Small intestine (tissue), 7 donors: ENCODE measurements around the gene SPAG16. TPM values are rescaled to one million over a fixed set of nuclear protein-coding genes. Genes with fewer than 3 reads are reported as not detected.

ENCODE experiments used
- DNase-seq, 2 donors: peaks; one replicate each; pipeline versions ENCODE4 v3.0.0 to v3.0.0-alpha.2; 2013
- FAIRE-seq: peaks from 2 replicates; lab custom pipeline; 2012; peaks lifted over from hg19 to GRCh38; lab: Jason Lieb, UNC
- H3K27ac ChIP-seq, 3 donors: one replicate each; pipeline ENCODE4 v1.5.1; 2013; ENCODE audit warnings: low read length in 2 of 3, mild to moderate bottlenecking in 2 of 3, control low read depth in 1 of 3, inconsistent platforms in 1 of 3, low read depth in 1 of 3, moderate library complexity in 1 of 3
- H3K27me3 ChIP-seq, 3 donors: one replicate each; pipeline ENCODE4 v1.6.1; 2013; ENCODE audit warnings: low read length in 3 of 3, inconsistent platforms in 1 of 3; ENCODE audit not compliant: control insufficient read depth in 3 of 3, insufficient read depth in 3 of 3
- H3K36me3 ChIP-seq, 3 donors: one replicate each; pipeline ENCODE4 v1.6.1; 2013; ENCODE audit warnings: low read length in 3 of 3, inconsistent platforms in 1 of 3, low read depth in 1 of 3, mild to moderate bottlenecking in 1 of 3, moderate library complexity in 1 of 3; ENCODE audit not compliant: control insufficient read depth in 3 of 3, insufficient read depth in 2 of 3
- H3K4me1 ChIP-seq, 3 donors: one replicate each; pipeline ENCODE4 v1.6.1; 2013; ENCODE audit warnings: low read length in 2 of 3, inconsistent platforms in 1 of 3, low read depth in 1 of 3, mild to moderate bottlenecking in 1 of 3, moderate library complexity in 1 of 3; ENCODE audit not compliant: control insufficient read depth in 3 of 3, insufficient read depth in 2 of 3
- H3K4me3 ChIP-seq, 3 donors: one replicate each; pipeline ENCODE4 v1.5.1; 2013; ENCODE audit warnings: low read length in 3 of 3, control low read depth in 1 of 3, inconsistent platforms in 1 of 3, low read depth in 1 of 3, mild to moderate bottlenecking in 1 of 3, moderate library complexity in 1 of 3
- H3K9me3 ChIP-seq, 2 donors: one replicate each; pipeline ENCODE4 v1.6.1; 2013; ENCODE audit warnings: low read depth in 1 of 2, low read length in 1 of 2; ENCODE audit not compliant: control insufficient read depth in 2 of 2, insufficient read depth in 1 of 2
- WGBS, 3 donors: extraction: QIAGEN DNeasy Blood & Tissue Kit; methylation state at CpG; one replicate each; pipeline ENCODE4 v1.1.7; 2013; 5-methylcytosine and 5-hydroxymethylcytosine counted together
- polyA plus RNA-seq, 4 donors: library from polyadenylated mRNA; stranded (reverse) in 3 of 4; unstranded in 1 of 4; fragments of 200-250 nt in 3 of 4; fragments of 120-200 nt in 1 of 4; gene quantifications; one replicate each; pipeline versions ENCODE4 v1.2.1 to v1.2.3, GENCODE V29; 2013
- donor health status: healthy with polysubstance abuse.
- donor health status: control.
- donor health status: control.
- donor health status: Bipolar disorder and iron deficiency.
- donor health status: healthy.

Gene SPAG16
- polyA plus RNA-seq, 4 donors: 15.4 to 52.5 (median 18.9) TPM

GRCh38 chr2:213476641-213477040 lies 192.4 kb downstream of the SPAG16 start:
- no peaks in the 10 kb centered on the region for H3K36me3 ChIP-seq
- no peaks in the 10 kb centered on the region for H3K4me1 ChIP-seq
- peaks cover 2 to 47% of the 10 kb centered on the region in 2 donors for H3K9me3 ChIP-seq
- H3K4me3 ChIP-seq: no peak overlapping the region
- DNase-seq (no peak), FAIRE-seq (no peak)
- no peaks in the 10 kb centered on the region for H3K27me3 ChIP-seq
- no peak overlapping the region for H3K27ac ChIP-seq
- 79 to 91% (median 84%) methylated on average over 4 of the region's 4 CpGs for WGBS, 3 donors

GRCh38 chr2:213490087-213490486 lies 205.8 kb downstream of the SPAG16 start:
- Histone ChIP-seq H3K36me3 (no peaks in the 10 kb centered on the region), H3K9me3 (no peaks in the 10 kb centered on the region), H3K27me3 (no peaks in the 10 kb centered on the region), H3K4me3 (no peak overlapping the region), H3K4me1 (no peaks in the 10 kb centered on the region), H3K27ac (no peak overlapping the region)
- DNase-seq: peak; percentile 25 to 31
- FAIRE-seq: no peak

- WGBS, 3 donors: 10 to 44% (median 15%) methylated on average over 1 of the region's 1 CpG
Measured at GRCh38 chr2:213491376-213491775, 207.1 kb downstream of the SPAG16 start.

GRCh38 chr2:213496226-213496625 lies 212.0 kb downstream of the SPAG16 start:
- Histone ChIP-seq H3K27me3 (no peaks in the 10 kb centered on the region), H3K27ac (peak overlapping the region in 2 of 3 donors; percentile 11 to 75), H3K4me1 (peaks cover 0 to 9% (median 0%) of the 10 kb centered on the region in 3 donors), H3K4me3 (no peak overlapping the region), H3K36me3 (no peaks in the 10 kb centered on the region), H3K9me3 (no peaks in the 10 kb centered on the region)
- no peak for FAIRE-seq
- DNase-seq: peak; percentile 76 to 84
- WGBS, 3 donors: 10 to 48% (median 21%) methylated on average over 2 of the region's 2 CpGs

More at GRCh38 chr2:213491376-213491775, 207.1 kb downstream of the SPAG16 start:
- Histone ChIP-seq H3K4me3 (no peak overlapping the region), H3K9me3 (no peaks in the 10 kb centered on the region), H3K36me3 (no peaks in the 10 kb centered on the region), H3K27ac (peak overlapping the region in 1 of 3 donors; percentile 33), H3K4me1 (peaks cover 0 to 9% (median 0%) of the 10 kb centered on the region in 3 donors), H3K27me3 (no peaks in the 10 kb centered on the region)
- FAIRE-seq (no peak), DNase-seq (peak; percentile 66 to 88)

GRCh38 chr2:213500881-213501280 lies 216.6 kb downstream of the SPAG16 start:
- 38 to 62% (median 52%) methylated on average over 1 of the region's 1 CpG for WGBS, 3 donors
- H3K27ac ChIP-seq: no peak overlapping the region
- H3K9me3 ChIP-seq: no peaks in the 10 kb centered on the region
- peaks cover 0 to 3% (median 0%) of the 10 kb centered on the region in 3 donors for H3K4me1 ChIP-seq
- H3K36me3 ChIP-seq: no peaks in the 10 kb centered on the region
- H3K4me3 ChIP-seq: no peak overlapping the region
- DNase-seq (peak in 1 of 2 donors; percentile 11), FAIRE-seq (no peak)
- H3K27me3 ChIP-seq: no peaks in the 10 kb centered on the region

- FAIRE-seq (no peak), DNase-seq (no peak)
- Histone ChIP-seq H3K9me3 (peaks cover 0 to 27% of the 10 kb centered on the region in 2 donors), H3K36me3 (no peaks in the 10 kb centered on the region), H3K27ac (no peak overlapping the region), H3K27me3 (no peaks in the 10 kb centered on the region), H3K4me3 (no peak overlapping the region), H3K4me1 (no peaks in the 10 kb centered on the region)
Measured at GRCh38 chr2:213524164-213524563, 239.9 kb downstream of the SPAG16 start.

- WGBS, 3 donors: 63 to 86% (median 68%) methylated on average over 1 of the region's 1 CpG
- DNase-seq (no peak), FAIRE-seq (no peak)
Measured at GRCh38 chr2:213537579-213537978, 253.3 kb downstream of the SPAG16 start.

GRCh38 chr2:213544940-213545339 lies 260.7 kb downstream of the SPAG16 start:
- 48 to 80% (median 67%) methylated on average over 1 of the region's 1 CpG for WGBS, 3 donors
- Histone ChIP-seq H3K4me1 (no peaks in the 10 kb centered on the region), H3K4me3 (no peak overlapping the region), H3K27ac (no peak overlapping the region), H3K9me3 (no peaks in the 10 kb centered on the region), H3K27me3 (no peaks in the 10 kb centered on the region), H3K36me3 (no peaks in the 10 kb centered on the region)
- DNase-seq: no peak
- no peak for FAIRE-seq

More at GRCh38 chr2:213537579-213537978, 253.3 kb downstream of the SPAG16 start:
- H3K9me3 ChIP-seq: no peaks in the 10 kb centered on the region
- H3K27ac ChIP-seq: no peak overlapping the region
- H3K27me3 ChIP-seq: no peaks in the 10 kb centered on the region
- no peak overlapping the region for H3K4me3 ChIP-seq
- no peaks in the 10 kb centered on the region for H3K36me3 ChIP-seq
- H3K4me1 ChIP-seq: no peaks in the 10 kb centered on the region

GRCh38 chr2:213545481-213545880 lies 261.2 kb downstream of the SPAG16 start:
- Histone ChIP-seq H3K4me1 (no peaks in the 10 kb centered on the region), H3K36me3 (no peaks in the 10 kb centered on the region), H3K9me3 (no peaks in the 10 kb centered on the region), H3K4me3 (no peak overlapping the region), H3K27ac (no peak overlapping the region), H3K27me3 (no peaks in the 10 kb centered on the region)
- DNase-seq (no peak), FAIRE-seq (no peak)
- 28 to 41% (median 32%) methylated on average over 2 of the region's 2 CpGs for WGBS, 3 donors
